Retinal pigment epithelial cell (primary cell): ENCODE measurements around the gene ARHGAP10.

Source experiments
- DNase-seq: peaks from one replicate; pipeline ENCODE4 v3.0.0-alpha.2; 2010; ENCODE audit warnings: low read depth
- H3K4me3 ChIP-seq: 2 replicates; pipeline ENCODE4 v1.5.1; 2011; ENCODE audit warnings: mild to moderate bottlenecking, low read length, control low read depth, moderate library complexity
- TF ChIP-seq, protein P1 (sequence below): conservative IDR thresholded peaks from 2 replicates; pipeline ENCODE4 v1.5.1; 2011; ENCODE audit warnings: low read depth, low read length, control low read depth, inconsistent platforms

The ARHGAP10 gene, protein sequence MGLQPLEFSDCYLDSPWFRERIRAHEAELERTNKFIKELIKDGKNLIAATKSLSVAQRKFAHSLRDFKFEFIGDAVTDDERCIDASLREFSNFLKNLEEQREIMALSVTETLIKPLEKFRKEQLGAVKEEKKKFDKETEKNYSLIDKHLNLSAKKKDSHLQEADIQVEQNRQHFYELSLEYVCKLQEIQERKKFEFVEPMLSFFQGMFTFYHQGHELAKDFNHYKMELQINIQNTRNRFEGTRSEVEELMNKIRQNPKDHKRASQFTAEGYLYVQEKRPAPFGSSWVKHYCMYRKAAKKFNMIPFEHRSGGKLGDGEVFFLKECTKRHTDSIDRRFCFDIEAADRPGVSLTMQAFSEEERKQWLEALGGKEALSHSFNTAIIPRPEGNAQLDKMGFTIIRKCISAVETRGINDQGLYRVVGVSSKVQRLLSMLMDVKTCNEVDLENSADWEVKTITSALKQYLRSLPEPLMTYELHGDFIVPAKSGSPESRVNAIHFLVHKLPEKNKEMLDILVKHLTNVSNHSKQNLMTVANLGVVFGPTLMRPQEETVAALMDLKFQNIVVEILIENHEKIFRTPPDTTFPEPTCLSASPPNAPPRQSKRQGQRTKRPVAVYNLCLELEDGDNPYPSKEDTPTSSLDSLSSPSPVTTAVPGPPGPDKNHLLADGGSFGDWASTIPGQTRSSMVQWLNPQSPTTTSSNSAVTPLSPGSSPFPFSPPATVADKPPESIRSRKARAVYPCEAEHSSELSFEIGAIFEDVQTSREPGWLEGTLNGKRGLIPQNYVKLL

DNA sequence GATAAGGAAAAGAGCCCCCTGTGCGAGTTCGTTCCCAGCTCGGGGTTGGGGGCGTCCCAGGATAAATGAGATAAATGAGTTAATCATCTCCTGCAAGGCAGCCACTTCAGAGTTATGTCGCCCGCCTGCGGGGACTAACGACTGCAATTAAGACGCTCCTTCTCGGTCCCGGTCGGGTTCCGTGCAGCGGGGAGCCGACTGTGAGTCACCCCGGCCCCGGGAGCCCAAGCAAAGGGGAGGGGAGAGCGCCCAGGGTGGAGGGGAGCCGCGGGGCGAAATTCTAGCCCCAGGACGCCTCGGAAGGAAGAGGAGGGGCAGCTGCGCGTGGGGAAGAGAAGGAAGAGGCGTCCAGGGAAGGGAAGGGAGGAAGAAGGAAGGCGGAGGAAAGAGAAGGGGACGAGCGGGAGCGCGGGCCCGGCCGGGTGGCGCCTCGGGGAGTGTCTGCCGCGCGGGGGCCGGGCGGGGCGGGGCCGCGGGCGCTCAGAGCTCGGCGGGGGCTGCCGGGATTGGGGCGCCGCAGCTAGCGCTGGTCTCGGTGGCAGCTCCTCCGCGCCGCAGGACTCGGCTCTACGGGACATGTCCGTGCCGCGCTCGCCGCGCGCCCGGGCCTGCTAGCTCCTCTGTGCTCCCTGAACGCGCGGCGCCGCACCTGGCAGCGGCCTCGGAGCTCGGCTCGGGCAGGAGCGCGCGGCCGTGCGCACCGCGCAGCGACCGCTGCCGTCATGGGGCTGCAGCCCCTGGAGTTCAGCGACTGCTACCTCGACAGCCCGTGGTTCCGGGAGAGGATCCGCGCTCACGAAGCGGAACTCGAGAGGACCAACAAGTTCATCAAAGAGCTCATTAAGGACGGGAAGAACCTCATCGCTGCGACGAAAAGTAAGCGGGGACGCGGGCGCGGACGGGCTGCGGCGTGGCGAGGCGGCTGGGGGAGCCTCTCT, at the start of gene ARHGAP10:
Gene ARHGAP10 (plus strand): TSS at position 509 of the 938 bp plus-strand sequence. CDS start 214 bp downstream, at position 723.
- DNase-seq = no peak
- peak within 1 kb of the TSS; percentile 89 for H3K4me3 ChIP-seq
- TF ChIP-seq, protein P1, sequence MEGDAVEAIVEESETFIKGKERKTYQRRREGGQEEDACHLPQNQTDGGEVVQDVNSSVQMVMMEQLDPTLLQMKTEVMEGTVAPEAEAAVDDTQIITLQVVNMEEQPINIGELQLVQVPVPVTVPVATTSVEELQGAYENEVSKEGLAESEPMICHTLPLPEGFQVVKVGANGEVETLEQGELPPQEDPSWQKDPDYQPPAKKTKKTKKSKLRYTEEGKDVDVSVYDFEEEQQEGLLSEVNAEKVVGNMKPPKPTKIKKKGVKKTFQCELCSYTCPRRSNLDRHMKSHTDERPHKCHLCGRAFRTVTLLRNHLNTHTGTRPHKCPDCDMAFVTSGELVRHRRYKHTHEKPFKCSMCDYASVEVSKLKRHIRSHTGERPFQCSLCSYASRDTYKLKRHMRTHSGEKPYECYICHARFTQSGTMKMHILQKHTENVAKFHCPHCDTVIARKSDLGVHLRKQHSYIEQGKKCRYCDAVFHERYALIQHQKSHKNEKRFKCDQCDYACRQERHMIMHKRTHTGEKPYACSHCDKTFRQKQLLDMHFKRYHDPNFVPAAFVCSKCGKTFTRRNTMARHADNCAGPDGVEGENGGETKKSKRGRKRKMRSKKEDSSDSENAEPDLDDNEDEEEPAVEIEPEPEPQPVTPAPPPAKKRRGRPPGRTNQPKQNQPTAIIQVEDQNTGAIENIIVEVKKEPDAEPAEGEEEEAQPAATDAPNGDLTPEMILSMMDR = no peak

DNA sequence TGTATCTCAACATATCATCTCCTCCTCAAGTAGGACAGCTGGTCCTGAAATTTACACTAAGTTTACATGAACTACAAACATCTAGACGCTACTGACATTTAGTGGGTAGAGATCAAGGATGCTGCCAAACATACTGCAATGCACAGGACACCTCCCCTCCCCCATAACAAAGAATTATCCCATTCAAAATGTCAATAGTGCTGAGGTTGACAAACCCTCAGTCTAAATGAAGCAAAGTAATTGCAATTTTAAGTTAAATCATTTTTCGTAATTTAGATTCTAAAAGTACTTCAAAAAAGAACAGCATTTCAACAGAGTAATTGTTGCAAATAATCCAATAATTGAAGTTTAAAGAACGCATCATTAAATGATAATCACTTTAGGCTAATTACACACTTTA, 49.1 kb upstream of the ARHGAP10 start:
- TF ChIP-seq, protein P1 = no peak
- peak overlapping the region; percentile 61 for H3K4me3 ChIP-seq
- no peak for DNase-seq

DNA sequence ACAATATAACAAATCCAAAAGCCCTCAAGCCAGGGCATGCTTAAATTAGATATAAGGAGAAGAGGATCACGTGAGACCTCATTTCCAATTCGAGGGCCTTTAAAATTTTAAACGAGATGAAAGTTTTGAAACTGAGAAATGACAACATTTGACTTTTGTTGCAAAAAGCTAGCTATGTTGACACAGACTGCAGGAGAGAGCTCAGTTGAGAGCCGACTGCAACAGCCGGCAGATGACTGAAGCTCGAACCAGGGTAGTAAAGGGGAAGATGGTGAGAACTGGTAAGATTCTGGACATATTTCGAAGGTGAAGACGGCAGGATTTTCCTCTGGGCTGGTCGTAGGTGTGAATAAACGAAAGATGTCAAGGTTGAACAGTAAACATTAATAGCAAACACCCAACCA, 48.7 kb upstream of the ARHGAP10 start:
- DNase-seq = no peak
- TF ChIP-seq, protein P1 = no peak
- peak overlapping the region; percentile 61 for H3K4me3 ChIP-seq

DNA sequence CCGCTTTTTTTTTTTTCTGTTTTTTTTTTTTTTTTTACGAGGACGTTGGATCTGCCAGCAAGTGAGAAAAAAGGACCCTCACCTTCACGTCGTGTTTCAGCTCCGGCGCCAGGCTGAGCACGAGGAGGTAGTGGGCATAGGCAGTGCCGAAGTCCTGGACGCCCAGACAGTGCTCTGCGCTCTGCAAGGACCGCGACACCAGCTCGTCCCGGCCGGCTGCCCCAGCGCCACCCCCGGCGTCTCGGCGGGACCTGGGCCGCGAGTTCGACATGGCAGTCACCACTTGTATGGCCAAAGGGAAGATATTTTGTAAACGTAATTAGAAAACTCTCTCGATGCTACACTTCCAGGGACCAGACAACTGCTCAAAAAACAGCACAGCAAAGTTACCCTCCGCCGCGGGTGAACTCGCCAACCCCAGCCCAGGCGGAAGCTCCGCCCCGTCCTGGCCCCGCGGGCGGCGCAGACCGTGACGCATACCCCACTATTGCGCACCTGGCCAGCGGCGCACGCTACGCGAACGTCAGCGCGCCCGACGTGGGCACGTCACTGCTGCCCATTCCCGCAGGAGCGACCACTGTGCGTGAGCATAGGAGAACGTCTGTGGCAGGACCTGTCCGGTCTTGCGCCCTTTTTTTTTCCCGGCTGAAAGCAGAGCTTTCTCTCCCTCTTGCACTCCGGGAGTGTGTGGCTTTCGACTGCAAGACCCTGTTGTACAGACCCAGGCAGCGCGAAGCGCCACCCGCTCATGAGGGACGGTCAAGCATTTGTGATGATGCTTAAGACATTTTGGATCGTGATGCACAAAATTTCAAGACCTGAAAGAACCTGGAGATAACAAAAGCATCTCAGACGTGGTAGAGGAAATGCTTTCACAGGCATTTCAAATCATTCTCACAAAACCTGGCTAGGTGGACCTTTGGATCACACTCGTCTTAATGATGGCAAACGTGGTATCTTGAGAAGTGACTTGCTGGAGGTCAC, 47.9 kb upstream of the ARHGAP10 start, which contains the start of gene PRMT9:
Gene PRMT9 (minus strand): TSS at position 447 of the 984 bp plus-strand sequence. CDS start 176 bp downstream, at position 271.
- TF ChIP-seq, protein P1 = no peak
- H3K4me3 ChIP-seq = peak within 1 kb of the TSS; percentile 61
- peak; percentile 79 for DNase-seq

DNA sequence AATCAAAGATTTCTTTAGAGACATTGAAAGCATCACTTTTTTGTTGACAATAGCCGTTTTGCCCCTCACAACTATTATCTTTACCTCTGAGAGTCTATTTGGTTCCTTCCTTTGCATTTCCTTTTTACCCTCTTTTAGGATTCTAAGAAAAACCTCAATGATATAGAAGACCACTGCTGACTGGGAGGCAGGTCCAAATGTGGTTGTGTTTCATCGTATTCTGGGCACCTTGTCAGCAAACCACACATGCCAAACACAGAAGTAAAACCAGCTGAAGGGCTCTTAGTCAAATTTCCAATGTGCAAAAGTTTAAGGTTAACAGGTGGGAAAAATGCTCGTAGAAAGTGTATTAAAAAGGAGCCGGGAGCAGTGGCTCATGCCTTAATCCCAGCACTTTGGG, 42.8 kb upstream of the ARHGAP10 start:
- no peak overlapping the region for H3K4me3 ChIP-seq
- TF ChIP-seq, protein P1 = no peak
- no peak for DNase-seq
